ENCODE data around the gene TRIM15.
A peak's percentile ranks its signal among the peaks of the same experiment; 100 is the strongest.
"Not testable (repeated sequence)": the region's sequence is repeated elsewhere in the genome, so short reads cannot be mapped to it uniquely, and the experiment has no call there.

Gene TRIM15

GRCh38 chr6:30163918-30164654 lies 740 bp downstream of the TRIM15 start:
- no peak for DNase-seq

- DNase-seq, result no peak
Measured at GRCh38 chr6:30164714-30165113, 1.4 kb downstream of the TRIM15 start.

- not testable (repeated sequence) for DNase-seq
Measured at GRCh38 chr6:30165238-30165637, 1.9 kb downstream of the TRIM15 start.

GRCh38 chr6:30167101-30167500 lies 3.8 kb downstream of the TRIM15 start:
- no peak for DNase-seq

GRCh38 chr6:30168741-30169140 lies 5.4 kb downstream of the TRIM15 start:
- no peak for DNase-seq

GRCh38 chr6:30169658-30170614 lies 6.6 kb downstream of the TRIM15 start:
- DNase-seq, result peak; percentile 21 to 60

- peak; percentile 72 to 75 for DNase-seq
Measured at GRCh38 chr6:30171677-30172471, 8.5 kb downstream of the TRIM15 start.

- no peak for DNase-seq
Measured at GRCh38 chr6:30172681-30173080, 9.3 kb downstream of the TRIM15 start.

- DNase-seq, result peak; percentile 64 to 69
Measured at GRCh38 chr6:30175765-30176164, 12.4 kb downstream of the TRIM15 start.

- DNase-seq, result no peak
Measured at GRCh38 chr6:30178837-30179236, 15.5 kb downstream of the TRIM15 start.

- no peak for DNase-seq
Measured at GRCh38 chr6:30180145-30180544, 16.8 kb downstream of the TRIM15 start.

- DNase-seq, result no peak
Measured at GRCh38 chr6:30184417-30185031, 21.2 kb downstream of the TRIM15 start.

GRCh38 chr6:30185846-30186484 lies 22.6 kb downstream of the TRIM15 start:
- no peak for DNase-seq

- DNase-seq, result no peak
Measured at GRCh38 chr6:30188541-30188940, 25.2 kb downstream of the TRIM15 start.

- no peak for DNase-seq
Measured at GRCh38 chr6:30192076-30192475, 28.7 kb downstream of the TRIM15 start.

GRCh38 chr6:30194797-30195690 lies 31.7 kb downstream of the TRIM15 start:
- no peak for DNase-seq

- no peak for DNase-seq
Measured at GRCh38 chr6:30195951-30196350, 32.6 kb downstream of the TRIM15 start.

- DNase-seq, result no peak
Measured at GRCh38 chr6:30196376-30196775, 33.0 kb downstream of the TRIM15 start.

GRCh38 chr6:30198166-30199084 lies 35.1 kb downstream of the TRIM15 start:
- no peak for DNase-seq
